Activated naive CD8-positive, alpha-beta T cell treated with anti-CD3 and anti-CD28 coated beads for 36 hours (primary cell): Measurements from ENCODE around the gene PARS2. TPM values are rescaled to one million over a fixed set of nuclear protein-coding genes. Genes with fewer than 3 reads are reported as not detected.
"Not testable (repeated sequence)": the region's sequence is repeated elsewhere in the genome, so short reads cannot be mapped to it uniquely, and the experiment has no call there.

ENCODE experiments used
- DNase-seq: peaks from one replicate; pipeline ENCODE4 v3.0.0; 2021
- H3K27ac Mint-ChIP-seq: one replicate; pipeline ENCODE4 v1.8.0; 2022; ENCODE audit warnings: mild to moderate bottlenecking, moderate library complexity, mixed read lengths
- H3K27me3 Mint-ChIP-seq: one replicate; pipeline ENCODE4 v1.8.0; 2022; ENCODE audit warnings: mild to moderate bottlenecking, mixed read lengths
- H3K36me3 Mint-ChIP-seq: one replicate; pipeline ENCODE4 v1.8.0; 2021; ENCODE audit warnings: mild to moderate bottlenecking, mixed read lengths
- H3K4me1 Mint-ChIP-seq: one replicate; pipeline ENCODE4 v1.8.0; 2021; ENCODE audit warnings: mixed read lengths
- H3K4me3 Mint-ChIP-seq: one replicate; pipeline ENCODE4 v1.8.0; 2022; ENCODE audit warnings: mild to moderate bottlenecking, moderate library complexity, mixed read lengths
- H3K9me3 Mint-ChIP-seq: one replicate; pipeline ENCODE4 v1.8.0; 2022; ENCODE audit warnings: mixed read lengths
- total RNA-seq, 2 experiments: library from RNA; stranded (reverse); gene quantifications; one replicate each; pipeline ENCODE4 v1.2.3, GENCODE V29; 2021

PARS2 gene
- total RNA-seq, 2 experiments from 2014 or later = 6.4 to 6.6 TPM

- Mint-ChIP-seq H3K9me3 (peaks cover 2% of the 10 kb centered on the region), H3K4me1 (no peaks in the 10 kb centered on the region), H3K27me3 (no peaks in the 10 kb centered on the region), H3K4me3 (no peak overlapping the region), H3K27ac (no peak overlapping the region), H3K36me3 (peaks cover 8% of the 10 kb centered on the region)
- no peak for DNase-seq
Measured at GRCh38 chr1:54788459-54788858, 24.1 kb upstream of the PARS2 start.

GRCh38 chr1:54787604-54788003 lies 23.3 kb upstream of the PARS2 start:
- Mint-ChIP-seq H3K27me3 (no peaks in the 10 kb centered on the region), H3K27ac (no peak overlapping the region), H3K4me1 (no peaks in the 10 kb centered on the region), H3K9me3 (peaks cover 2% of the 10 kb centered on the region), H3K36me3 (peaks cover 8% of the 10 kb centered on the region), H3K4me3 (no peak overlapping the region)
- no peak for DNase-seq

GRCh38 chr1:54786778-54787177 lies 22.5 kb upstream of the PARS2 start:
- Mint-ChIP-seq H3K9me3 (no peaks in the 10 kb centered on the region), H3K36me3 (peaks cover 5% of the 10 kb centered on the region), H3K4me1 (no peaks in the 10 kb centered on the region), H3K27ac (no peak overlapping the region), H3K27me3 (no peaks in the 10 kb centered on the region), H3K4me3 (no peak overlapping the region)
- DNase-seq = no peak

- no peak overlapping the region for H3K4me3 Mint-ChIP-seq
- H3K9me3 Mint-ChIP-seq = no peaks in the 10 kb centered on the region
- H3K27me3 Mint-ChIP-seq = no peaks in the 10 kb centered on the region
- H3K27ac Mint-ChIP-seq = no peak overlapping the region
- peaks cover 3% of the 10 kb centered on the region for H3K36me3 Mint-ChIP-seq
- no peak for DNase-seq
- H3K4me1 Mint-ChIP-seq = no peaks in the 10 kb centered on the region
Measured at GRCh38 chr1:54784066-54784465, 19.7 kb upstream of the PARS2 start.

- no peaks in the 10 kb centered on the region for H3K9me3 Mint-ChIP-seq
- DNase-seq = no peak
- H3K36me3 Mint-ChIP-seq = peaks cover 3% of the 10 kb centered on the region
- H3K4me3 Mint-ChIP-seq = no peak overlapping the region
- peak overlapping the region; percentile 4 for H3K27ac Mint-ChIP-seq
- H3K4me1 Mint-ChIP-seq = no peaks in the 10 kb centered on the region
- no peaks in the 10 kb centered on the region for H3K27me3 Mint-ChIP-seq
Measured at GRCh38 chr1:54782588-54782987, 18.3 kb upstream of the PARS2 start.

GRCh38 chr1:54782156-54782555 lies 17.8 kb upstream of the PARS2 start:
- no peak for DNase-seq
- peaks cover 3% of the 10 kb centered on the region for H3K36me3 Mint-ChIP-seq
- no peak overlapping the region for H3K27ac Mint-ChIP-seq
- no peaks in the 10 kb centered on the region for H3K9me3 Mint-ChIP-seq
- no peaks in the 10 kb centered on the region for H3K27me3 Mint-ChIP-seq
- H3K4me1 Mint-ChIP-seq = no peaks in the 10 kb centered on the region
- no peak overlapping the region for H3K4me3 Mint-ChIP-seq

GRCh38 chr1:54781023-54781723 lies 16.9 kb upstream of the PARS2 start:
- no peak overlapping the region for H3K27ac Mint-ChIP-seq

GRCh38 chr1:54777431-54777830 lies 13.1 kb upstream of the PARS2 start:
- Mint-ChIP-seq H3K27me3 (no peaks in the 10 kb centered on the region), H3K9me3 (no peaks in the 10 kb centered on the region), H3K27ac (no peak overlapping the region), H3K4me3 (no peak overlapping the region), H3K36me3 (peaks cover 3% of the 10 kb centered on the region), H3K4me1 (no peaks in the 10 kb centered on the region)
- DNase-seq = no peak

More at GRCh38 chr1:54781023-54781723, 16.9 kb upstream of the PARS2 start:
- no peaks in the 10 kb centered on the region for H3K27me3 Mint-ChIP-seq
- no peaks in the 10 kb centered on the region for H3K9me3 Mint-ChIP-seq
- no peak for DNase-seq
- no peak overlapping the region for H3K4me3 Mint-ChIP-seq
- no peaks in the 10 kb centered on the region for H3K4me1 Mint-ChIP-seq
- peaks cover 3% of the 10 kb centered on the region for H3K36me3 Mint-ChIP-seq

- peaks cover 3% of the 10 kb centered on the region for H3K36me3 Mint-ChIP-seq
- no peak overlapping the region for H3K4me3 Mint-ChIP-seq
- H3K9me3 Mint-ChIP-seq = no peaks in the 10 kb centered on the region
- no peak for DNase-seq
- H3K4me1 Mint-ChIP-seq = no peaks in the 10 kb centered on the region
- no peak overlapping the region for H3K27ac Mint-ChIP-seq
- H3K27me3 Mint-ChIP-seq = no peaks in the 10 kb centered on the region
Measured at GRCh38 chr1:54777011-54777410, 12.7 kb upstream of the PARS2 start.

GRCh38 chr1:54775828-54776721 lies 11.8 kb upstream of the PARS2 start:
- H3K4me1 Mint-ChIP-seq, H3K27ac Mint-ChIP-seq, H3K4me3 Mint-ChIP-seq, H3K27me3 Mint-ChIP-seq, H3K9me3 Mint-ChIP-seq, H3K36me3 Mint-ChIP-seq, DNase-seq: not testable (repeated sequence)

GRCh38 chr1:54774820-54775498 lies 10.6 kb upstream of the PARS2 start:
- Mint-ChIP-seq H3K4me1 (no peaks in the 10 kb centered on the region), H3K36me3 (no peaks in the 10 kb centered on the region), H3K4me3 (no peak overlapping the region), H3K9me3 (no peaks in the 10 kb centered on the region), H3K27ac (no peak overlapping the region), H3K27me3 (no peaks in the 10 kb centered on the region)
- peak; percentile 31 for DNase-seq

GRCh38 chr1:54772951-54773350 lies 8.6 kb upstream of the PARS2 start:
- H3K27ac Mint-ChIP-seq = no peak overlapping the region
- no peaks in the 10 kb centered on the region for H3K4me1 Mint-ChIP-seq
- no peak overlapping the region for H3K4me3 Mint-ChIP-seq
- H3K36me3 Mint-ChIP-seq = no peaks in the 10 kb centered on the region
- H3K27me3 Mint-ChIP-seq = no peaks in the 10 kb centered on the region
- no peak for DNase-seq
- no peaks in the 10 kb centered on the region for H3K9me3 Mint-ChIP-seq

GRCh38 chr1:54768093-54768492 lies 3.8 kb upstream of the PARS2 start:
- Mint-ChIP-seq H3K4me3 (no peak overlapping the region), H3K36me3 (no peaks in the 10 kb centered on the region), H3K4me1 (peaks cover 11% of the 10 kb centered on the region), H3K27ac (no peak overlapping the region), H3K27me3 (no peaks in the 10 kb centered on the region), H3K9me3 (no peaks in the 10 kb centered on the region)
- no peak for DNase-seq

GRCh38 chr1:54767526-54767925 lies 3.2 kb upstream of the PARS2 start:
- Mint-ChIP-seq H3K27me3 (no peaks in the 10 kb centered on the region), H3K4me3 (no peak overlapping the region), H3K27ac (no peak overlapping the region)

GRCh38 chr1:54766726-54767125 lies 2.4 kb upstream of the PARS2 start:
- H3K27ac Mint-ChIP-seq = no peak overlapping the region
- no peak for DNase-seq
- H3K9me3 Mint-ChIP-seq = no peaks in the 10 kb centered on the region
- peaks cover 16% of the 10 kb centered on the region for H3K4me1 Mint-ChIP-seq
- no peaks in the 10 kb centered on the region for H3K27me3 Mint-ChIP-seq
- no peak overlapping the region for H3K4me3 Mint-ChIP-seq
- H3K36me3 Mint-ChIP-seq = peaks cover 3% of the 10 kb centered on the region

More at GRCh38 chr1:54767526-54767925, 3.2 kb upstream of the PARS2 start:
- Mint-ChIP-seq H3K9me3 (no peaks in the 10 kb centered on the region), H3K36me3 (peaks cover 3% of the 10 kb centered on the region), H3K4me1 (peaks cover 16% of the 10 kb centered on the region)
- DNase-seq = no peak
